Myocyte (in vitro differentiated cells): ENCODE measurements around the gene PYDC1. TPM values are rescaled to one million over a fixed set of nuclear protein-coding genes. Genes with fewer than 3 reads are reported as not detected.
"Not testable (repeated sequence)": the region's sequence is repeated elsewhere in the genome, so short reads cannot be mapped to it uniquely, and the experiment has no call there.

Experiments
- DNase-seq: peaks from one replicate; pipeline ENCODE4 v3.0.0-alpha.2; 2012; ENCODE audit warnings: low read depth
- polyA plus RNA-seq: library from polyadenylated mRNA; unstranded; fragments of >200 nt; gene quantifications from one replicate; pipeline ENCODE4 v1.2.1, GENCODE V29; 2012; ENCODE audit warnings: missing spikeins
- total RNA-seq: library from RNA; depleted of rRNA; stranded (reverse); fragments of >200 nt; gene quantifications from 2 replicates; pipeline ENCODE4 v1.2.3, GENCODE V29; 2014

The PYDC1 gene
- total RNA-seq, result not detected in 2 replicates
- 0.97 TPM for polyA plus RNA-seq

DNA sequence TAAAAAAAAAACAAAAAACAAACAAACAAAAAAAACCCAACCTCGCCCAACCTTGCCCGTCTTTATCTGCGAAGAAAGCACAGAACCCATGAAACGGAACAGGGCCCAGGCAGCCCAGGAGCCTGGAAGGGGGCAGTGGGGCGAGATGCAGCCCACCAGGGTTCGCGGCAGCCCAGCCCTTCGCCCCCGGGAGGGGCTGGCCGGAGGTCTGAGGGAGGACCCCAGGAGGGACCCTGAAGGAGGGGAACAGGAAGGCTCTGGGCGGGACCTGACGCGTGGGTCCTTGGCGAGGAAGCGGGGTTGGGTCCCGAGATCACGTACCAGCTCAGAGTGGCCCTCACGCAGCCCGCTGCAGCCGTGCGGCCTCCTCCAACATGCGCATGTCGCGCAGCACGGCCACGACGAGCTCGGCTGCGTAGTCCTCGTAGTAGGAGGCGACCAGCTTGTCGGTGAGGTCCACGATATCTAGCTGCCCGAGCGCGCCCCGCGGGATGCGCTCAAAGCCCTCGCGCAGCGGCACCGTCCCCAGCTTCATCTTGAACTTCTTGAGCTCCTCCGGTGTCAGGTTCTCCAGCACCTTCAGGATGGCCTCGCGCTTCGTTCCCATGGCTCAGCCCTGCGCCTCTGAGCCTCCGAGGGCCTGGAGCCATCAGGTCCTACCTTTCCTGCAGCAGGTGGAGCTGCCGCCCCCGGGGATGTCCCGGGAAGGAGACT is at the start of gene PYDC1:
PYDC1 (minus strand) TSS at position 714 of the 714 bp plus-strand sequence; CDS start at position 607, 107 bp downstream.
- DNase-seq, result no peak

DNA sequence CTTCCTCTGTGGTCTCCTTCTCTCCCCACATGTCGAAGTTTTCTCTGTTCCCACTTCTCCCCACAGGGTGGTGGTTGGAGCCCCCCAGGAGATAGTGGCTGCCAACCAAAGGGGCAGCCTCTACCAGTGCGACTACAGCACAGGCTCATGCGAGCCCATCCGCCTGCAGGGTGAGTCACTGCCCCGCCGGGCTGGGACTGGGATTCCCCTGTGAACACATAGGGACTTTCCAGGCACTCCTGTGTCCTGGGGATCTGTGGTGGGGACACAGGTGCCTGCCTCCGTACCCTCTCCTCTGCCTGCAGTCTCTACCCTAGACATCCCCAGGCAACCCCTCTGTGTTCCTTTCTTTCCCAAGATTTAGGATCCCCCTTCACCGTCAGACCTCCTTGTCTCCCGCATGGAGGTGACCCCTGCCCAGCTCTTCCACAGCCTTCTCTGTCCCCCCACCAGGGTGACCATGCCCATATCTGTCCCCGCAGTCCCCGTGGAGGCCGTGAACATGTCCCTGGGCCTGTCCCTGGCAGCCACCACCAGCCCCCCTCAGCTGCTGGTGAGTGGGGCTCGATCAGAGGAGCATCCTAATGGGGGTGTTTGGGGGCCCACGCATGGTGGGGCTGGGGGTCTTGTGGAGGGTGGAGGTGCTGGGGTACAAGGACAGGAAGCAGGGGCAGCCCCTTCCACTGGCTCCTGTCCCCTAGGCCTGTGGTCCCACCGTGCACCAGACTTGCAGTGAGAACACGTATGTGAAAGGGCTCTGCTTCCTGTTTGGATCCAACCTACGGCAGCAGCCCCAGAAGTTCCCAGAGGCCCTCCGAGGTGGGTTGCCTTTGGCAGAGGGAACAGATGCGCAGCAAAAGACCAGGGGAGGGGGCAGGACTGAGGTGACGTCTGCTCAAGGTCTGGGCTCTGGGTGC is 48.7 kb upstream of the PYDC1 start:
- DNase-seq, result peak; percentile 63

DNA sequence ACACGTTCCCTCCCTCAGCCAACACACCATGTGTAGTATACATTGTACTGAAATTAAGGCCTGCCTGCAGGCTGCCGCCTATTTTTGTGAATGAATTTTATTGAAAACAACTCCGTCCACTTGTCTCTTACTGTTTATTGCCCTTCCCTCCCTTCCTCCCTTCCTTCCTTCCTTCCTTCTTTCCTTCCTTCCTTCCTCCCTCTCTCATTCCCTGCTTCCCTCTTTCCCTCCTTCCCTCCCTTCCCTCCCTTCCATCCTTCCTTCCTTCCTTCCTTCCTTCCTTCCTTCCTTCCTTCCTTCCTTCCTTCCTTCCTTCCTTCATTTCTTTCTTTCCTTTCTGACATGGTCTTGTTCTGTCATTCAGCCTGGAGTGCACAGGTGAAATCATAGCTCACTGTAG is 45.1 kb upstream of the PYDC1 start:
- no peak for DNase-seq

DNA sequence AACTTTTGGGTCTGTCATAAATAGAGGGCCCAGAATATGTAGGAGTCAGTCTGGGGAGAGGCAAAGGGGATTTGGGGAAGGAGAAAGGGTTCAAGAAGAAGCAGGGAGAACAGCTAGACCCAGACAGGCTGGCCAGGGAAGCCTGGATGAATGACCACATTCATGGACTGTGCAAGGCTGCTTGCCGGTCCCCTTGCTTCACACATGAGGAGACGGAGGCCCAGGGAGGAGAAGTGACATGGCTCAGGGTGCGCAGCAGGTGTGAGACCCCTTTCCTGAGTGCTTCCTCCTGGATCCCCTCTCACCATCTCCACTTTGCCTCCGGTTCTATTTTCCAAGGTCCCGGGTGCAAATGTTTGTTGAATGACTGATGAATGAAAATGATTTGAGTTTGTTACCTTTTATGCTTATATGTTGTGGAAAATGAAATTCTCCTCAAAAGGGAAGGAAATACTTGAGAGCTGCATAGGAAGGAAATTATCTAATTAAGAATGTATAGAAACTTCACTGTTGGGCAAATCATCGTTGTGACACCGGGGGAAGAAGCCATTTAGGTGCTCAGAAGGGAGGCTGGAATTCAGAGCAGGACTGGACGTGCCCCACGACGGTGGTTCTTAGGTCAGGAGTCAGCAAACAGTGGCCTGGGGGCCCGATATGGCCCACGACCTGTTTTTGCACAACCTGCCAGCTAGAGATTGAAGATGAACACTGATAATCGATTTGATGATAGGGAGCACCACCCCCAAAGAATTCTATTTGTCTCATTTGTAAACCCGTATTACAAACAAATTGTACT is 43.4 kb upstream of the PYDC1 start:
- DNase-seq, result no peak

DNA sequence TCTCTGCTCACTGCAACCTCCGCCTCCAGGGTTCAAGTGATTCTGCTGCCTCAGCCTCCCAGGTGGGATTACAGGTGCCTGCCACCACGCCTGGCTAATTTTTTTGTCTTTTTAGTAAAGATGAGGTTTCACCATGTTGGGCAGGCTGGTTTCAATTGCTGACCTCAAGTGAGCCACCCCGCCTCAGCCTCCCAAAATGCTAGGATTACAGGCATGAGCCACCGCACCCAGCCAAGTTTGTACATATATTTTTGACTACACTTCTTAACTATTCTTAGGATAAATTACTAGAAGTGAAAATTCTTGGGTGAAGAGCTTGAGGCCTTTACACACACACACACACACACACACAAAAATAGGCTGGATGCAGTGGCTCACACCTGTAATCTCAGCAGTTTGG is 41.4 kb upstream of the PYDC1 start:
- DNase-seq, result no peak

DNA sequence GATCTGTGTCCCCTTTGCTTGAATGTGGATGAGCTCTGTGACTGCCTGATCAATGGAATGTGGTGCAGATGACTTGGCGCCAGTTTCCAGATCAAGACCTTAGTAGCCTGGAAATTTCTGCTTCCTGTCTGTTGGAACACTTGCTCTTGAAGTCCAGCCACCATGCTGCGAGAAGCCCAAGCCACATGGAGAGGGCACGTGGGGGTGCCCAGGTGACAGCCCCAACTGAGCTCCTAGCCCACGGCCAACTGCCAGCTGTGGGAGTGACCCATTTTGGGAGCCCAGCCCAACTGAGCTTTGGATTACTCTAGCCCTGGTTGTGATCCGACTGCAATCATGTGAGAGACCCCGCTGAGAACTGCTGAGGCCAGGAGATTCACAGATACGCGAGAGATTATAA is 39.5 kb upstream of the PYDC1 start:
- DNase-seq, result no peak

DNA sequence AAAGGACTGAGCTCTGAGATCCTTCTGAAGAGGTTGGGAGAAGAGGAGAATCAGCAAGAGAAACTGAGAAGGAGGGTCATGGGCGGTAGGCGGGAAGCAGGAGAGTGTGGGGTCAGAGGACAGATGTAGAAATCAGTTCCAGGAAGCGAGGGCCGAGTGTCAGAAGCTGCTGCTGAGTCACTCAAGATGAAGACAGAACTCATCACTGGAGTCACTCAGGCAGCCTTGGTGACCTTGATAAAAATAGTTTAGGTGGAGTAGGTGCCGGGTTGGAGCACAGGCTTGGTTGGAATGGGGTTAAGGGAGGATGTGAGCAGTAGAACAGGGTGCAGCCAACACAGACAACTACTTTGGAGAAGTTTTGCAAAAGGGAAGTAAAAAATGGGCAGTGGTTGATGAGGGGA is 36.7 kb upstream of the PYDC1 start:
- DNase-seq, result peak; percentile 38

DNA sequence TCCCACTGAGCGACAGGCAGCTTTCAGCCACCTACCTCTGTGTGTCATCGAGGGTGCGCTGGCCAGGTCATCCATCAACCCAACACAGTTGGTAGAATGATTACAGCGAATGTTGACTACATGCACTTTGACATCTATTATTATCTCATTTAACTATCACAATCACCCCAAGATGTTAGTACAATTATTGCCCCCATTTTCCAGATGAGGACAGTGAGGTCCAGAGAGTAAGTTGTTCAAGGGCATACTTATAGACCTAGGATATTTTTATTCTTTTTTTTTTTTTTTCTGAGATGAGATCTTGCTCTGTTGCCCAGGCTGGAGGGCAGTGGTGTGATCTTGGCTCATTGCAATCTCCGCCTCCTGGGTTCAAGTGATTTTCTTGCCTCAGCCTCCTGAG is 34.5 kb upstream of the PYDC1 start:
- no peak for DNase-seq

DNA sequence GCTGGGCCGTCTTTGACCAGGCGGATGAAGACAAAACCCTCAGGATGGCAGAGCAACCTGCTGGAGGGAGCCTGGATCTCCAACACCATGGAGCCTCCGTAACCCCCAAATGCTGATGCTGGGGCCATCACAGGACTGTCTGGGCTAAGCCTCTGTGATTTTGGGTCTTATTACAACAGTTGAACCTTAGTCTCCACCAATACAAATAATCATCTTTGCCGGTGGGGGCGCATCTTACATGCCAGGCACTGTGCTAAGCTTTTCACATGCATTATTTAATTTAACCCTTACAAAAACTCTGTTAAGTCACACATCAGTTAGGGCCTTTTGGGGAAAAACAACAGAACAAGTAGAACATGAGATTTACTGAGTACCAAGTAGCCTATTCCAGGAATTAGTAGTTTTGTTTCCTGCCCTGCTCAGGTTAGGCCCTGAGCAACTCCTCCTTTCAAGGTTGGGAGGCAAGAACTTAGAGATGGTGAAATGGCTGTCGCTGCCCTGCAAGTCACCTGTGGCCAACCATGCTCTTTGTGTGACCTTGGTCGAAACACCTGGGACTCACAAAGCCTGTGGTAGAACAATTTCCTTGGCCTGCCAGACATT is 33.9 kb upstream of the PYDC1 start:
- DNase-seq, result no peak

DNA sequence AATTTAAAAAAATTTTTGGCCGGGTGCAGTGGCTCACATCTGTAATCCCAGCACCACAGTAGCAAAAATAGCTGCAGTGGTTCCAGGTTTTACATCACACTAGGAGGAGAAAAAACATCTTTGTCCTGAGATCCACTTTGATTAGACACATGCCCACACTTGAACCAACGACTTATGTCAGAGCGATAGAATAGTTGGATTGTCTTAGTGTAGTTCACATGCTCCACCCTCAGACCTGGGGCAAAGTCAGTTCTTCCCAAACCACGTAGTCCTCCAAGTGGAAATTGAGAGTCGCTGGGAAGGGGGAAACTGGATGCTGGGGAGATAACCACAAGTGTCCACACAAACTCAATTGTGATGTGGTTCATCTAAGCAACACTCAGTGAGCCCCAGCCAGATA is 31.4 kb upstream of the PYDC1 start:
- no peak for DNase-seq

DNA sequence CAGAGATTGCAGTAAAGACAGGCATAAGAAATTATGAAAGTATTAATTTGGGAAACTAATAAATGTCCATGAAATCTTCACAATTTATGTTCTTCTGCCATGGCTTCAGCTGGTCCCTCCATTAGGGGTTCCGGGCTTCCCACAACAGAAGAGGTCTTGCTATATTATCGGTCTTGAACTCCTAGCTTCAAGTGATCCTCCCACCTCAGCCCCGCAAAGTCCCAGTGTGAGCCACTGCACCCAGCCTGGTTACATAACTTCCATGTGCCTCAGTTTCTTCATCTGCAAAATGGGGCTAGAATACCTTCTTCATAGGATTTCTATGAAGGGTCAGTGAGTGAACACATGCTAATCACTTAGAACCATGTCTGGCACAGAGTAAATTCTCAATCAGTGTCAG is 29.4 kb upstream of the PYDC1 start:
- DNase-seq, result no peak

DNA sequence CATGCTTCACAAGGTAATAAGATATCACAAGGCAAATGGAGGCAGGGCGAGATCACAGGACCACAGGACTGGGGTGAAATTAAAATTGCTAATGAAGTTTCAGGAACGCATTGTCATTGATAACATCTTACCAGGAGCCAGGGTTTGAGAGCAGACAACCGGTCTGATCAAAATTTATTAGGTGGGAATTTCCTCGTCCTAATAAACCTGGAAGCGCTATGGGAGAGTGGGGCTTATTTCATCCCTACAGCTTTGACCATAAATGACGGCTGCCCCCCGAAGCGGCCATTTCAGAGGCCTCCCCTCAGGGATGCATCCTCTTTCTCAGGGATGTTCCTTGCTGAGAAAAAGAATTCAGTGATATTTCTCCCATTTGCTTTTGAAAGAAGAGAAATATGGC is 28.7 kb upstream of the PYDC1 start:
- DNase-seq, result not testable (repeated sequence)

DNA sequence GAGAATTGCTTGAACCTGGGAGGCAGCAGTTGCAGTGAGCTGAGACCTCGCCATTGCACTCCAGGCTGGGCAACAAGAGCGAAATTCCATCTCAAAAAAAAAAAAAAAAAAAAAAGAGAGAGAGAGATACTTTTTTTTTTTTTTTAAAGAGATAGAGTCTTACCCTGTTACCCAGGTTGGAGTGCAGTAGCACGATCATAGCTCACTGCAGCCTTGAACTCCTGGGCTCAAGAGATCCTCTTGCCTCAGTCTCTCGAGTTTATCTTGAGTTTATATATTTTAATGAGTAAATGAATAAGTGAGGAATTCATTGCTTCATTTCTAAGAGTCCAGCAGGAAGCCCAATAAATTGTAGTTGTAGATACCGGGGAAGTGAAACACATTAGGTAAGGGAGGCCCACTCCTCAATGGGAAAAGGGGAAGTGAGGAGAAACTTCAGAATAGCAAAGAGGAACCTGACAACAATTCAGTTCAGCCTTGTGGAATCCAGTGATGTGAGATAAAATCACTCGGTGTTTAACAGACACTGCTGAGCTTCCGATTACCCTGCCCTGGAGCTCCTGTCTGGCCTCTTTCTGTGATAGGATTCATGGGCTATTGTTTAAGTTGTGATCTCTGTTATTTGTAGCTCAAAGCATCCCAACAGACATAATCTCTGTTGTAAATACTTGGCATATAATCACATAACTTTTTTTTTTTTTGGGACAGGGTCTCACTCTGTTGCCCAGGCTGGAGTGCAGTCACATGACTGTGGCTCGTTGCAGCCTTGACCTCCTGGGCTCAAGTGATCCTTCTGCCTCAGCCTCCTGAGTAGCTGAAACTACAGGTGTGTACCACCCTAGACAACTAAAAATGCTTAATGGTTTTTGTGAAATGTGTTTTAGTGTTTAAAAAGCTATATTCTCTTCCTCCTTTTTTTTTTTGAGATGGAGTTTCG is 27.1 kb upstream of the PYDC1 start:
- DNase-seq, result no peak

DNA sequence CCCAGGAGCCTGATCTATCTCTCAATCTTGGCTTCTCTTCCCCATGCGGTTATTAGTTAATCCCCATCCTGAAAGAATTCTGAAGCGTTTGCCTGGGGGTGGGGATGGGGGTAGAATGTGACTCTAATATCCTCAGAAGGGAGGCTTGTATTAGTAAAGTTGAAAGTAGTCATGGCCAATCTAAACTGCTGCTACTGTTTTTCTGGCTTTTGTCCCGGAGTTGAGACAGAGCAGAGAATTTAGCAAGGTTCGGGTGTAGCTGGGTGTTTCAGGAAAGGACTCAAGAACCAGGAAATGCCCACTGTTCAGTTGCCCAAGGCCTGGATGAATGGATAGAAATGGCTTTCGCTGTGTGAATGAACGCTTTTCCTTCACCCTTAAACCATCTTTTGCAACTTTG is 25.3 kb upstream of the PYDC1 start:
- peak; percentile 32 for DNase-seq

DNA sequence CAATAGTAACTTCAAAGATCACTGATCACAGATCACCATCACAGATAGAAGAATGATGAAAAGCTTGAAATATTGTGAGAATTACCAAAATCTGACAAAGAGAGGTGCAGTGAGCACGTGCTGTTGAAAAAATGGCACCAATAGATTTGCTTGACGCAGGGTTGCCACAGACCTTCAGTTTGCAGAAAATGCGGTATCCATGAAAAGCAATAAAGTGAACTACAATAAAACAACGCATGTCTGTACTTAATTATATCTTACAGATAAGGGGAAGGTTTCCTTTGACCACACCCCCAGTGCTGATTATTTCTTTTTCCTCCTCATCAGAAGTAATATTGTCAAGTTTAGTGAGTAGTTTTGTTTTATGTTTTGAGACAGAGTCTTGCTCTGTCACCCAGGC is 21.1 kb upstream of the PYDC1 start:
- no peak for DNase-seq

DNA sequence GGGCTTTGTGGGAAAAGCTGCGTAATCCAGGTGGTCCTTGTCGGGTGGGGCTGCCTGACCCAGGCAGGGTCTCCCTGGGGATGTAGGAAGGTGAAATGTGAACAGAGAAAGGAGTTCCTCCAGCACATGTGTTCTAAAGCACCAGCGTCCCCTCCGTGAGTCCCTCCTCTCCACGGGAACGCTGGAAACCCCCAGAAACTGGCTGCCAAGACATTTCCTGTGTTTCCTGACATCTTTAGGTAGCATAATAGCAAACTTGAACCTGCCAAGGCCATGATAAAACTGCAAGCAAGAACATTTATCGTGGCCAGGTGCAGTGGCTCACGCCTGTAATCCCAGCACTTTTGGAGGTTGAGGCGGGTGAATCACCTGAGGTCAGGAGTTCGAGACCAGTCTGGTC is 12.6 kb upstream of the PYDC1 start:
- DNase-seq, result no peak

DNA sequence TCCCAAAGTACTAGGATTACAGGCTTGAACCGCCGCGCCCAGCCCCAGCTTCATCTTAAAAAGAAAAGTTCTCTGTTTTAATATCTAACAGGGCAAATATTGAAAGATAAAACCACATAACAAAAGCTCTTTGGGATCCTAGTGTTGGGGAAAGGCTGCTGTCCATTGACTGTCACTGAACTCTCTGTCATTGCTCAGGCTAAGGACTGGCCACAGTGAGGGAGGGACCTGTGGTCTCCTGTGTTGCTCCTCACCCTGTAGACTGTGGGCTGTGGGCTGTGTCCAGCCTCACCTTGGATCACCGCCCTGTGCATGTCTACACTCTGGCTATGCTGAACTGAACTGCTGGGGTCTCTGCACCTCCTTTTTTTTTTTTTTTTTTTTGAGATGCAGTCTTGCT is 11.3 kb upstream of the PYDC1 start:
- DNase-seq, result no peak

DNA sequence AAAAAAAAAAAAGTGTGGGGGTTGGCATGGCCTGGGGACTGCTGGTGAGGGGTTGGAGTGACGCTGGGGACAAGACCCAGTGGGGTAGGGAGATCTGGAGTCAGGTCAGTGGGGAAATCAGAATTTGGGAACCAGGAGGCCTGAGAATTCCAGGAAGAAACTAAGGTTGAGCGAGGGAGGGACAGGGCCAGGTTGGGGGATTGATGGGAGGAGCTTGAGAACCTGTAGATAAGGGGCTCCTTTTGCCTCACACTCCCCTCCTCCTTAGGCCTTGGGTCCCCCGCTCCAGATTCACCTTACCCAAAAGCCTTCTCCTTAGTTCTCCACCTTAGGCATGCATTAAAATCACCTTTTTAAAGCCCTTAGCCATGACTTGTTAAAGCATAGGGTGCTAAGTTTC is 8.3 kb upstream of the PYDC1 start:
- DNase-seq, result no peak

DNA sequence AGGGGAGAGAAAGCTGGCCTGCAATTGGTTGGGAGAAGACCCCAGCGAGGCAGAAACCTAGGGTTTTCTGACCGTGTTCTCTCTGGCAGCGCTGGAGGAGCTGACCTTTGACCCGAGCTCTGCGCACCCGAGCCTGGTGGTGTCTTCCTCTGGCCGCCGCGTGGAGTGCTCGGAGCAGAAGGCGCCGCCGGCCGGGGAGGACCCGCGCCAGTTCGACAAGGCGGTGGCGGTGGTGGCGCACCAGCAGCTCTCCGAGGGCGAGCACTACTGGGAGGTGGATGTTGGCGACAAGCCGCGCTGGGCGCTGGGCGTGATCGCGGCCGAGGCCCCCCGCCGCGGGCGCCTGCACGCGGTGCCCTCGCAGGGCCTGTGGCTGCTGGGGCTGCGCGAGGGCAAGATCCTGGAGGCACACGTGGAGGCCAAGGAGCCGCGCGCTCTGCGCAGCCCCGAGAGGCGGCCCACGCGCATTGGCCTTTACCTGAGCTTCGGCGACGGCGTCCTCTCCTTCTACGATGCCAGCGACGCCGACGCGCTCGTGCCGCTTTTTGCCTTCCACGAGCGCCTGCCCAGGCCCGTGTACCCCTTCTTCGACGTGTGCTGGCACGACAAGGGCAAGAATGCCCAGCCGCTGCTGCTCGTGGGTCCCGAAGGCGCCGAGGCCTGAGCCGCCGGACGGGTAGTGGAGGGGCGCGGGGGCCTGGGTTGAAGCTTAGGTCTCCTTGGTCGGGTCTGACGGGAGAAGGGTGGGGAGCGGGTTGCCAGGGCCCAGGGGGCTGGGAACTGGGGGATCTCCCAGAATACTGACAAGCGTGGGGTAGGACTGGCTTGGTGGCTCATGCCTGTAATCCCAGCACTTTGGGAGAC is 7.4 kb upstream of the PYDC1 start:
- no peak for DNase-seq
